Choroid plexus epithelial cell (primary cell): ENCODE data around the gene PARP1.

Source experiments
- DNase-seq: peaks from one replicate; pipeline ENCODE4 v3.0.0-alpha.2; 2010; ENCODE audit warnings: low read depth
- H3K4me3 ChIP-seq: 2 replicates; pipeline ENCODE4 v1.5.1; 2011; ENCODE audit warnings: low read depth, mild to moderate bottlenecking, control low read depth, low read length, moderate library complexity
- CTCF ChIP-seq: conservative IDR thresholded peaks from 2 replicates; pipeline ENCODE4 v1.5.1; 2011; ENCODE audit warnings: low read depth, mild to moderate bottlenecking, control low read depth, inconsistent platforms, low read length, moderate library complexity

The PARP1 gene

DNA sequence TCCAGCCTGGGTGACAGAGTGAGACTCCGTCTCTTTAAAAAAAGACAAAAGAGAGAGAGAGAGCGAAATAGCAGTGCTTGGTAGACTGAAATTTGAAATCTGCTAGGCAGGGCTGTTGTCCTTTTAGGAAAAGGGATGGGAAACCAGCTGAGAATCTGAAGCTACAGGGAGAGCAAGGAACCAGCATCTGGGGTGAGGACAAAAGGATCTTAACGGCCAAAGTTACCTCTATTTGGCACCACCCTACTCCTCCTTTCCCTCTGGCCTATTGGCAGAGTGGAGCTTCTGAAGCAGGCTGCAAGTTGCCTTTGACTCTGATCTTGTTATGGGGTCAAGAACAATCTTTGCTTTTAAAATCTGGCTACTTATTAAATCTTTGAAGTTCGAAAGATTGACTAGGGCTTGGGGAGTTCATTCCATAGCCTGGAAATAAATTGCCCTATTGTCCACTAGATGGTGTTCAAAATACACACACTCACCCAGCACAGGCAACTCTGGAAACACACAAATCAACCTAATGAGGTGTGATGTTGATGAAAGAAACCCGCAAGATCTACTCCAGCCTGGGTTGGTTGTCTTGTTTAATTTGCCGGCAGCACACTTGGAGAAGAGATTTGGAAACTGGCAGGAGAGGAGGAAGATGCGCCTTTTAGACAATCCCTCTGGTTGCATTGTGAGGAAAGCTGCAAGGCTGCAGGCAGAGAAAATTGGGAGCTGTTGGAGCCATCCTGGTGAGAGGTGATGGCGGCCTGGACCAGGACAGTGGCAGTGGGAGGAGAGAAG, 16.5 kb upstream of the PARP1 start:
- DNase-seq: peak; percentile 61
- peak; percentile 72 for TF ChIP-seq CTCF
- no peak overlapping the region for H3K4me3 ChIP-seq

- H3K4me3 ChIP-seq: no peak overlapping the region
- DNase-seq: no peak
- TF ChIP-seq CTCF: no peak
These were observed 14.6 kb upstream of the PARP1 start for GRCh38 chr1:226422478-226422877.

DNA sequence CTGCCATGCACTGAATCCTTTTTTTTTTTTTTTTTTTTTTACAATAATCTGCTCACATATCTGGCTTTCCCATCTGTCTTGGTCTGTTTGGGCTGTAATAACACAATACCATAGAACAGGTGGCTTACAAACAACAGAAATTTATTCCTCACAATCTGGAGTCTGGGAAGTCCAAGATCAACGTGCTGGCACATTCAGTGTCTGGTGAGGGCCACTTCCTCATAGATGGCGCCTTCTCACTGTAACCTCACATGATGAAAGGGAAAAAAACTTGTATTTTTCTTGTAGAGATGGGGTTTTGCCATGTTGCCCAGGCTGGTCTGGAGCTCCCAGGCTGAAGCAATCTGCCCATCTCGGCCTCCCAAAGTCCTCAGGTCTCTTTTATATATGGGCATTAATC, 13.0 kb upstream of the PARP1 start:
- TF ChIP-seq CTCF: no peak
- DNase-seq: no peak
- H3K4me3 ChIP-seq: no peak overlapping the region

DNA sequence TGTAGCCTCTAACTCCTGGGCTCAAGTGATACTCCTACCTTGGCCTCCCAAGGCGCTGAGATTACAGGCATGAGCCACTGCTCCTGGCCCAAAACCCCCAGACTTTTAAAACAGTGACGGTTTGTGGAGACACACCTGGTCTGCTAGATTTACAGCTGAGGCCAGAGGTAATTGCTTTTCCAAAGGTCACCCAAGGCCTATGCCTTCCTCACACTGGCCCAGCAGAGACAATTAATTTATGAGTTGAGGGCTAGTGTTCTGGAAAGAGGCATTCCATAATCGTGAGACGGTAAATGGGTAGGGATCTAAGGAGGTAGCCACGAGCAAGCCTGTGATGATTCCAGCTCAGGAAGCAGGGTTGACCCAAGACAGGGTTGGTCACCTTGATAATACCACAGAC, 12.4 kb upstream of the PARP1 start:
- no peak for DNase-seq
- no peak overlapping the region for H3K4me3 ChIP-seq
- no peak for TF ChIP-seq CTCF

- no peak for DNase-seq
- H3K4me3 ChIP-seq: no peak overlapping the region
- no peak for TF ChIP-seq CTCF
These were observed 11.6 kb upstream of the PARP1 start for GRCh38 chr1:226419284-226420029.

DNA sequence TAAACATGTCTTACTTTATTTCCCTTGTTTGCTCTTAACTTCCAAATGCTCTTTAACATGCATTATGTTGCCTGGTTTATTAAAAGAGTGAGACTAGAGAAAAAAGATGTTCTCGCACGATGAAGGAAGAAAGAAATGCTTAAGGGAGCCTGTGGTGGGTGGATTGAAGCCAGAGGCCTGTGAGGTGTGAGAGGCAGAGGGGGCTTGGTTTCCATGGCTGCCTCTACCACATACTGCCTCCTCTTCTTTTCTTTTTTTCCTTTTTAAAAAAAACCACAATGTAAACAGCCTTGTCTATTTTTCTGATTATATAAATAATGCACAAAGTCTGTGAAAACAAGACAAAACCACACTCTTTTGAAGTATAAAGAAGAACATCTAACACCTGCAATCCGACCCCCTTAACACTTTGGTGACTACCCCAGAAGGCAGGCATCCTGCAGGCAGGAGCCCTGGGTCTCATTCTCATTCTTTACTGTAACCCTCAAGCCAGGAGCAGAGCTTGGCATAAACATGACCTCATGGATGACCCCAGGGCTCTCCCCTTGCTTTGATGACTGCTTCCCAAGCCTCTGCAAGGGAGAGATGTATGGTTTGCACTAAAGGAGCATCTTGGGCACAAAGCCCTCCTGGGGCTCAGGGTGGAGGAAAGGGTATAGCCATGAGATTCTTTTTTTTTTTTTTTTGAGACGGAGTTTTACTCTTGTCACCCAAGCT, 10.1 kb upstream of the PARP1 start:
- no peak overlapping the region for H3K4me3 ChIP-seq
- no peak for DNase-seq
- no peak for TF ChIP-seq CTCF
